ENCODE results near the gene ASPG.

GRCh38 chr14:104085032-104085888 lies at the start of gene ASPG:
- TF ChIP-seq CTCF (IDR thresholded peaks at IDR 0.05; ENCODE audit: low read depth, low read length, poor library complexity, severe bottlenecking) (no peak), EZH2phosphoT487 (IDR thresholded peaks at IDR 0.05; ENCODE audit: borderline replicate concordance, low read length) (no peak)

Data from DOHH2 (cell line).